ENCODE results near the gene SRR.

Gene SRR

GRCh38 chr17:2373179-2373578, 69.4 kb downstream of the SRR start:
- no peak for DNase-seq

All from CD4-positive, alpha-beta T cell treated with Interleukin-15 for 1 hour (primary cell).